SK-N-SH (cell line): ENCODE measurements around the gene CDH12. TPM values are rescaled to one million over a fixed set of nuclear protein-coding genes. Genes with fewer than 3 reads are reported as not detected.

Source experiments
- CTCF ChIA-PET: fragments of 300-600, 350-600 bp; formaldehyde crosslinking; extraction: SDS; loops from one replicate; lab custom pipeline; 2021; lab: Yijun Ruan, JAX
- POLR2A ChIA-PET: fragments of 350-600 bp; sonication (Branson Sonifier 250); formaldehyde crosslinking; extraction: SDS; loops from one replicate; lab custom pipeline; 2020; ENCODE audit warnings: antibody characterized with exemption, inconsistent platforms; lab: Yijun Ruan, JAX
- DNase-seq: peaks from one replicate; pipeline ENCODE4 v3.0.0; 2012
- H2AFZ ChIP-seq: fragments of 200-600 bp; sonication (generic); 2 replicates; pipeline ENCODE4 v1.8.1; 2016; ENCODE audit warnings: antibody characterized with exemption, mild to moderate bottlenecking, low read depth
- H3F3A ChIP-seq: fragments of 200-600 bp; sonication (generic); replicated peaks from 2 replicates; pipeline ENCODE3; 2016; ENCODE audit warnings: antibody characterized with exemption, mild to moderate bottlenecking; ENCODE audit not compliant: insufficient read depth
- H3K27ac ChIP-seq, 2 experiments: fragments of 200-500 bp in 1 of 2; fragments of 200-600 bp in 1 of 2; sonication (Bioruptor generic) in 1 of 2; sonication (generic), shearing (Covaris generic) in 1 of 2; 2 replicates each; pipeline versions ENCODE4 v1.5.1 to v1.6.1; 2014 to 2016; ENCODE audit warnings: low read depth in 2 of 2, inconsistent platforms in 1 of 2, low read length in 1 of 2, mild to moderate bottlenecking in 1 of 2, mixed read lengths in 1 of 2
- H3K27me3 ChIP-seq: fragments of 200-600 bp; sonication (generic), shearing (Covaris generic); 2 replicates; pipeline ENCODE4 v1.6.1; 2016; ENCODE audit warnings: mixed run types; ENCODE audit not compliant: insufficient read depth
- H3K36me3 ChIP-seq, 2 experiments: fragments of 200-500 bp in 1 of 2; fragments of 200-600 bp in 1 of 2; sonication (Bioruptor generic) in 1 of 2; sonication (generic) in 1 of 2; replicated peaks in 1 of 2; 2 replicates each; pipeline versions ENCODE3 to v1.5.1; 2014 to 2016; ENCODE audit warnings: low read length in 1 of 2, mild to moderate bottlenecking in 1 of 2; ENCODE audit not compliant: insufficient read depth in 2 of 2, control insufficient read depth in 1 of 2
- H3K4me1 ChIP-seq, 2 experiments: fragments of 200-500 bp in 1 of 2; fragments of 200-600 bp in 1 of 2; sonication (Bioruptor generic) in 1 of 2; sonication (generic), shearing (Covaris generic) in 1 of 2; 2 replicates each; pipeline versions ENCODE4 v1.5.1 to v1.6.1; 2014 to 2016; ENCODE audit warnings: low read depth in 1 of 2, low read length in 1 of 2, mixed run types in 1 of 2; ENCODE audit not compliant: insufficient read depth in 2 of 2, control insufficient read depth in 1 of 2
- H3K4me2 ChIP-seq: fragments of 200-600 bp; sonication (generic), shearing (Covaris generic); 2 replicates; pipeline ENCODE4 v1.6.1; 2017; ENCODE audit warnings: mixed run types
- H3K4me3 ChIP-seq, 2 experiments: fragments of 200-500 bp in 1 of 2; fragments of 200-600 bp in 1 of 2; sonication (Bioruptor generic) in 1 of 2; sonication (generic), shearing (Covaris generic) in 1 of 2; 2 replicates each; pipeline versions ENCODE4 v1.5.1 to v1.8.1; 2014 to 2016; ENCODE audit warnings: low read depth in 2 of 2, inconsistent platforms in 1 of 2, low read length in 1 of 2, mild to moderate bottlenecking in 1 of 2, mixed read lengths in 1 of 2, moderate library complexity in 1 of 2
- H3K79me2 ChIP-seq: fragments of 200-600 bp; sonication (generic); 2 replicates; pipeline ENCODE4 v1.8.1; 2017; ENCODE audit warnings: mild to moderate bottlenecking; ENCODE audit not compliant: insufficient read depth
- H3K9ac ChIP-seq: fragments of 200-600 bp; sonication (generic); 2 replicates; pipeline ENCODE4 v1.6.1; 2017; ENCODE audit warnings: mixed run types
- H3K9me2 ChIP-seq: fragments of 200-600 bp; sonication (generic); 2 replicates; pipeline ENCODE4 v1.6.1; 2017; ENCODE audit warnings: mixed run types
- H3K9me3 ChIP-seq: fragments of 200-600 bp; sonication (generic); 2 replicates; pipeline ENCODE4 v1.6.1; 2017; ENCODE audit warnings: mixed run types, mild to moderate bottlenecking, moderate library complexity
- H4K20me1 ChIP-seq: fragments of 200-600 bp; sonication (generic); 2 replicates; pipeline ENCODE4 v1.6.1; 2017; ENCODE audit warnings: mild to moderate bottlenecking, mixed run types; ENCODE audit not compliant: insufficient read depth
- CHD2 ChIP-seq: fragments of 150-350 bp; IDR thresholded peaks from 2 replicates; pipeline ENCODE4 v1.6.1; 2018; ENCODE audit warnings: low read length; ENCODE audit not compliant: partially characterized antibody
- ELF1 ChIP-seq: IDR thresholded peaks from 2 replicates; pipeline ENCODE4 v1.4.0; 2012
- EP300 ChIP-seq, 2 experiments: IDR thresholded peaks; 2 replicates each; pipeline versions ENCODE4 v1.4.0 to v1.6.1; 2012; ENCODE audit warnings: borderline replicate concordance in 1 of 2, low read depth in 1 of 2, low read length in 1 of 2
- EZH2phosphoT487 ChIP-seq: fragments of 200-600 bp; sonication (generic); IDR thresholded peaks from 2 replicates; pipeline ENCODE4 v1.6.1; 2017; ENCODE audit warnings: low read depth, mixed run types, mild to moderate bottlenecking, antibody characterized with exemption, moderate library complexity, borderline replicate concordance
- FOSL2 ChIP-seq: IDR thresholded peaks from 2 replicates; pipeline ENCODE4 v1.4.0; 2012; ENCODE audit warnings: low read depth, mild to moderate bottlenecking, moderate library complexity, borderline replicate concordance
- FOXM1 ChIP-seq: IDR thresholded peaks from 2 replicates; pipeline ENCODE4 v1.4.0; 2012; ENCODE audit warnings: low read depth, mild to moderate bottlenecking
- MAX ChIP-seq: IDR thresholded peaks from 2 replicates; pipeline ENCODE4 v1.4.0; 2012; ENCODE audit warnings: low read depth
- MEF2A ChIP-seq: IDR thresholded peaks from 2 replicates; pipeline ENCODE4 v1.4.0; 2012; ENCODE audit warnings: low read depth, borderline replicate concordance
- MXI1 ChIP-seq: IDR thresholded peaks from 2 replicates; pipeline ENCODE4 v1.6.1; 2012; ENCODE audit warnings: mild to moderate bottlenecking, low read depth, low read length, improper control_type of control experiment
- NFIC ChIP-seq: IDR thresholded peaks from 2 replicates; pipeline ENCODE4 v1.4.0; 2012; ENCODE audit warnings: borderline replicate concordance
- PBX3 ChIP-seq: IDR thresholded peaks from 2 replicates; pipeline ENCODE4; 2012
- POLR2AphosphoS5 ChIP-seq: IDR thresholded peaks from 2 replicates; pipeline ENCODE4 v1.6.1; 2012; ENCODE audit warnings: low read depth, low read length
- RAD21 ChIP-seq: IDR thresholded peaks from 2 replicates; pipeline ENCODE4 v1.6.1; 2012; ENCODE audit warnings: mild to moderate bottlenecking, low read length
- RCOR1 ChIP-seq: fragments of 150-350 bp; IDR thresholded peaks from 2 replicates; pipeline ENCODE4 v1.6.1; 2017; ENCODE audit warnings: antibody characterized with exemption, low read length
- REST ChIP-seq: IDR thresholded peaks from 2 replicates; pipeline ENCODE4 v1.6.1; 2012; ENCODE audit warnings: mild to moderate bottlenecking, low read depth, low read length, moderate library complexity
- RFX5 ChIP-seq: IDR thresholded peaks from 2 replicates; pipeline ENCODE4 v1.6.1; 2012; ENCODE audit warnings: mild to moderate bottlenecking, improper control_type of control experiment, low read length
- SIN3A ChIP-seq: IDR thresholded peaks from 2 replicates; pipeline ENCODE4 v1.6.1; 2012; ENCODE audit warnings: low read depth, mild to moderate bottlenecking, low read length, moderate library complexity, borderline replicate concordance
- SMC3 ChIP-seq: IDR thresholded peaks from 2 replicates; pipeline ENCODE4 v1.6.1; 2012; ENCODE audit warnings: low read depth, low read length, improper control_type of control experiment
- TAF1 ChIP-seq: IDR thresholded peaks from 2 replicates; pipeline ENCODE4 v1.6.1; 2012; ENCODE audit warnings: low read depth, mild to moderate bottlenecking, low read length, moderate library complexity, borderline replicate concordance
- TCF12 ChIP-seq: IDR thresholded peaks from 2 replicates; pipeline ENCODE4 v1.4.0; 2012
- TEAD4 ChIP-seq: IDR thresholded peaks from 2 replicates; pipeline ENCODE4 v1.4.0; 2012; ENCODE audit warnings: mild to moderate bottlenecking, borderline replicate concordance; ENCODE audit not compliant: insufficient read depth
- YY1 ChIP-seq: IDR thresholded peaks from 2 replicates; pipeline ENCODE4 v1.4.0; 2012; ENCODE audit warnings: low read depth, mild to moderate bottlenecking
- ZBTB33 ChIP-seq: IDR thresholded peaks from 2 replicates; pipeline ENCODE4 v1.4.0; 2012; ENCODE audit warnings: low read depth, borderline replicate concordance
- WGBS: methylation state at CpG from one replicate; pipeline ENCODE4 v1.1.6; 2017; ENCODE audit warnings: low lambda C conversion rate; 5-methylcytosine and 5-hydroxymethylcytosine counted together
- polyA plus RNA-seq, 3 experiments: library from polyadenylated mRNA; depleted of rRNA; stranded (reverse); fragments of >200 nt; gene quantifications; 2 replicates each; pipeline ENCODE4 v1.2.3, GENCODE V29; 2012

CDH12 gene
- polyA plus RNA-seq, 1 of the 3 experiments (the other 2 are of a cell fraction) = not detected

- WGBS = 2% methylated on average over 6 of the region's 8 CpGs
- no peak overlapping the region for H2AFZ ChIP-seq
- no peak for DNase-seq
- H3K4me1 ChIP-seq = no peaks in the 10 kb centered on the region
- no peak for TF ChIP-seq FOXM1
- no peak for TF ChIP-seq MEF2A
- no peak for TF ChIP-seq SIN3A
- no peak for TF ChIP-seq EZH2phosphoT487
- no peak for TF ChIP-seq YY1
- no peak for TF ChIP-seq TEAD4
- TF ChIP-seq MAX = no peak
- no peak for TF ChIP-seq ZBTB33
- no peak for TF ChIP-seq TAF1
- no peak for TF ChIP-seq SMC3
- no peak for TF ChIP-seq MXI1
- no peak for TF ChIP-seq TCF12
- no peak overlapping the region for H3K9ac ChIP-seq
- H3K79me2 ChIP-seq = no peaks in the 10 kb centered on the region
- no peaks in the 10 kb centered on the region for H3K36me3 ChIP-seq
- no peaks in the 10 kb centered on the region for H3F3A ChIP-seq
- H3K27ac ChIP-seq = no peak overlapping the region
- no peaks in the 10 kb centered on the region for H3K27me3 ChIP-seq
- H4K20me1 ChIP-seq = no peaks in the 10 kb centered on the region
- no peaks in the 10 kb centered on the region for H3K9me2 ChIP-seq
- no peak overlapping the region for H3K4me3 ChIP-seq
- H3K9me3 ChIP-seq = no peaks in the 10 kb centered on the region
- H3K4me2 ChIP-seq = no peak overlapping the region
- ChIA-PET CTCF (no interaction called here), POLR2A (no interaction called here)
These were observed 480.8 kb downstream of the CDH12 start for GRCh38 chr5:22372376-22372775.

- no peaks in the 10 kb centered on the region for H3K36me3 ChIP-seq
- H3K79me2 ChIP-seq = no peaks in the 10 kb centered on the region
- no peak overlapping the region for H3K4me3 ChIP-seq
- no peaks in the 10 kb centered on the region for H3K4me1 ChIP-seq
- H2AFZ ChIP-seq = no peak overlapping the region
- ChIA-PET CTCF (no interaction called here), POLR2A (no interaction called here)
- no peak overlapping the region for H3K9ac ChIP-seq
- no peak for TF ChIP-seq SMC3
- TF ChIP-seq PBX3 = no peak
- no peak for TF ChIP-seq EZH2phosphoT487
- TF ChIP-seq RCOR1 = no peak
- TF ChIP-seq ELF1 = no peak
- TF ChIP-seq FOSL2 = no peak
- TF ChIP-seq REST = no peak
- TF ChIP-seq EP300 (IDR thresholded peaks at IDR 0.05; ENCODE audit: borderline replicate concordance in 1 of 2, low read depth in 1 of 2, low read length in 1 of 2) = no peak
- TF ChIP-seq NFIC = no peak
- no peak for TF ChIP-seq FOXM1
- no peak for TF ChIP-seq SIN3A
- TF ChIP-seq CHD2 = no peak
- no peak for TF ChIP-seq RFX5
- TF ChIP-seq YY1 = no peak
- no peak for TF ChIP-seq RAD21
- no peak for TF ChIP-seq POLR2AphosphoS5
- H3K9me2 ChIP-seq = no peaks in the 10 kb centered on the region
- no peak for DNase-seq
- under 1% methylated on average over 3 of the region's 3 CpGs for WGBS
- H3K27ac ChIP-seq = no peak overlapping the region
- H3F3A ChIP-seq = no peaks in the 10 kb centered on the region
- no peaks in the 10 kb centered on the region for H3K9me3 ChIP-seq
- no peaks in the 10 kb centered on the region for H3K27me3 ChIP-seq
- no peaks in the 10 kb centered on the region for H4K20me1 ChIP-seq
- no peak overlapping the region for H3K4me2 ChIP-seq
These were observed 498.2 kb downstream of the CDH12 start for GRCh38 chr5:22354956-22355355.
